Measurements from ENCODE around the gene SLC7A6OS.
A peak's percentile ranks its signal among the peaks of the same experiment; 100 is the strongest.

The SLC7A6OS gene

DNA sequence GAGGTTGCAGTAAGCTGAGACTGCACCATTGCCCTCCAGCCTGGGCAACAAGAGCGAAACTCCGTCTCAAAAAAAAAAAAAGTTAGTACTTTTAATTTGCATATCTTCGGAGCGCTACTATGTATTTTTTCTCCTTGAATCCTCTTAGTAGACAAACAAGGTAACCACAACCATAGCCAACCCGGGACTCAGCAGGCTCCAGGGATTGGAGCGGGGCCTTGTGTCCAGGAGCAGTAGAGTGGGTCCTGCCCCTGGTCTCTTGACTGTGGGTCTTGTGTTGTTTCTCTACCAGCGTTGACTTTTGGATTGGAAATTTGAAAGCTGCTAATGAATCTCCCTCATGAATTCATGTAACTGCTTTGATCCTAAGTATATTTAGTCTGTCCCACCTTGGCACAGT lies 32.4 kb upstream of the SLC7A6OS start:
- no peak for DNase-seq

GRCh38 chr16:68342620-68343019 lies 31.9 kb upstream of the SLC7A6OS start:
- no peak for DNase-seq

DNA sequence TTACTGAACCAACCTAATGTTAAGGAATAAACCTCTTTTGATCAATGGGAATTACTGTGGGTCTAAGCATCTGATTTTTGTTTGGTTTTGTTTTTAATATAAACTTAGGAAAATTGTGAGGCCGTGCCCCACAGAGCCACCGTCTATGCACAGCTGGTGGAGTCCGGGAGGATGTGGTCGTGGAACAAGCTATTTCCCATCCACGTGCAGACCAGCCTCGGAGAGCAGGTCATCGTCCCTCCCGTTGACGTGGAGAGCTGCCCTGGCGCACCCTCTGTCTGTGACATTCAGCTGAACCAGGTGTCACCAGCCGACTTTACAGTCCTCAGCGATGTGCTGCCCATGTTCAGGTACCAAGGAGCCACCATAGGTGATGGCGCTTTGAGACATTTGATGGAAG lies 28.5 kb upstream of the SLC7A6OS start:
- DNase-seq = no peak

DNA sequence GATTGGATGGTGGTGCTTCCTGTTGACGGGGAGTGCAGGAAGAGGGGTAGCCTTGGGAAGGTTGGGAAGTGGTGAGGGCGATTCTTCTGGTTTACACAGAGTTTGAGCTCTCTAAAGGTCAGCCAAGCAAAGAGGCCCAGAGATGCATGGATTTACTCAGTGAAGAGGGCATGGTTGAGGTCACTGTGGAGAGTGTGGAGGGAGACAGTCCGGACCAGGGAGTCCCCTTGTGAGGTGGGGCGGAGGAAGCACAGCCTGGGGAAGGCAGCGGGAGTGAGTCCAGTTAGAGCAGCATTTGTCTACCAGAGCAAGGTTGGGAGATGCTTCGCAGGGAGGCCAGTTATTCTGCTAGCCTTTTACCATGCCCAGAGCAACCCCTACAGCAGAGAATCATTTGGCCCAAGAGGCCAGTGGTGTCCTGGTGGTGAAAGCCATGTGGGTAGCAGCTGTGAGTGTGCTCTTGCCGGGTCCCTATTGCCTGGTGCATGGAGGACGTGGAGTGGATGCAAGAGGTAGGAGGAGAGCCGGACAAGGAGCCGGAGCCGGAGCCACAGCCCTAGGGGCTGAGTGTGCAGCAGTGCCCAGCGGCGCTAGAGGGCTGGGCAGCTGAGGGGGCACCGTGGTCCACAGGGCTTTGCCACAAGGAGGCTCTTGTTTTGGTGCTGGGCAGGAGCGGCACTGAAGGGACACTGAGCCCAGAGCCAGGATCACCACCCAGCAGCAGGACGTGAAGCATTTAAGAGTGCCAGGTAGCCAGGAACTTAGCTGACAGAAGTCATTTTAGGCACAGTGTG lies 27.8 kb upstream of the SLC7A6OS start:
- no peak for DNase-seq

DNA sequence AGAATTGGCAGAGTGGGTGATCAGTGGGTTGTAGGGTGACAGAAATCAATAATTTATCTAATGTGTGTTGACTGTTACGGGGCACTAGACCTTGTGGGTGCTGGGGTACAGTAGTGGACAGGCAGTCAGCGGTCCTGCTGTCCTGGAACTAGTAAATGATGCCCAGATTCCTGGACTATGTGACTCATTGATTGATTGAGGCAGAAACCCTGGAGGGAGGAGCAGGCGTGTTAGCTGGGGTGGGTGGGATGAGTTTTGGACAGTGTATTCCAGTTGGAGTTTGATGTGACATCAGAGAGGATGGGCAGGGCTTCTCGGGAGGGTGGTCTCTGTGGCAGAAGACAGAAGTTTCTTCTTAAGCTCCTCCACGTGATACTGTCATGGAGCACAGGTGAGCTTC lies 24.4 kb upstream of the SLC7A6OS start:
- peak; percentile 19 for DNase-seq

- DNase-seq = no peak
Observed at GRCh38 chr16:68332411-68333121, 21.8 kb upstream of the SLC7A6OS start.

- no peak for DNase-seq
Observed at GRCh38 chr16:68331879-68332410, 21.2 kb upstream of the SLC7A6OS start.

- DNase-seq = no peak
Observed at GRCh38 chr16:68328860-68329390, 18.2 kb upstream of the SLC7A6OS start.

- DNase-seq = peak; percentile 78
Observed at GRCh38 chr16:68328151-68328859, 17.6 kb upstream of the SLC7A6OS start.

DNA sequence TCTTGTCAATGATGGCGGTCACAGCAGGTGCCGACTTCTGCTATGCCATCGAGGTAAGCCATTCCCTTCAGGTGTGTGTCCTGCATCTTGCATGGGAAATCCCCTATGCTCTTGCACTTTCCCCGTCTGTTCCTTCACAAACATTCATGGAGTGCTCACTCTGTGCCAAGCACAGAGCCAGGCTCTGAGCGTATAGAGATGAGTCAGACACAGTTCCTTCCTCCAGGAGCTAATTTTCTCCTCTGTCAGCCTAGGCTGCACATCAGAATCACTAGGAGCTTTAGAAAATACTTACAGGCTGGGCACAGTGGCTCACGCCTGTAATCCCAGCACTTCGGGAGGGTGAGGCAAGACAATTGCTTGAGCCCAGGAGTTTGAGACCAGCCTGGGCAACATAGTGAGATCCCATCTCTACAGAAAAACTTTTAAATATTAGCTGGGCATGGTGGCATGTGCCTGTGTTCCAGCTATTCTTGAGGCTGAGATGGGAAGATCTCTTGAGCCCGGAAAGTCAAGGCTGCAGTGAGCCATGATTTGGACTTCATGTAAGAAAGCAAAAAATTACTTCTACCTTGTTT lies 14.1 kb upstream of the SLC7A6OS start:
- no peak for DNase-seq

GRCh38 chr16:68324336-68324735 lies 13.6 kb upstream of the SLC7A6OS start:
- DNase-seq = no peak

- no peak for DNase-seq
Observed at GRCh38 chr16:68319185-68319908, 8.6 kb upstream of the SLC7A6OS start.

GRCh38 chr16:68313116-68313515 lies 2.4 kb upstream of the SLC7A6OS start:
- no peak for DNase-seq

GRCh38 chr16:68310437-68310773 lies 341 bp downstream of the SLC7A6OS start:
- DNase-seq = no peak

- no peak for DNase-seq
Observed at GRCh38 chr16:68309799-68310198, 947 bp downstream of the SLC7A6OS start.

- DNase-seq = no peak
Observed at GRCh38 chr16:68306633-68307032, 4.1 kb downstream of the SLC7A6OS start.

- DNase-seq = no peak
Observed at GRCh38 chr16:68300734-68301459, 9.8 kb downstream of the SLC7A6OS start.

GRCh38 chr16:68299571-68300453 lies 10.9 kb downstream of the SLC7A6OS start:
- no peak for DNase-seq

DNA sequence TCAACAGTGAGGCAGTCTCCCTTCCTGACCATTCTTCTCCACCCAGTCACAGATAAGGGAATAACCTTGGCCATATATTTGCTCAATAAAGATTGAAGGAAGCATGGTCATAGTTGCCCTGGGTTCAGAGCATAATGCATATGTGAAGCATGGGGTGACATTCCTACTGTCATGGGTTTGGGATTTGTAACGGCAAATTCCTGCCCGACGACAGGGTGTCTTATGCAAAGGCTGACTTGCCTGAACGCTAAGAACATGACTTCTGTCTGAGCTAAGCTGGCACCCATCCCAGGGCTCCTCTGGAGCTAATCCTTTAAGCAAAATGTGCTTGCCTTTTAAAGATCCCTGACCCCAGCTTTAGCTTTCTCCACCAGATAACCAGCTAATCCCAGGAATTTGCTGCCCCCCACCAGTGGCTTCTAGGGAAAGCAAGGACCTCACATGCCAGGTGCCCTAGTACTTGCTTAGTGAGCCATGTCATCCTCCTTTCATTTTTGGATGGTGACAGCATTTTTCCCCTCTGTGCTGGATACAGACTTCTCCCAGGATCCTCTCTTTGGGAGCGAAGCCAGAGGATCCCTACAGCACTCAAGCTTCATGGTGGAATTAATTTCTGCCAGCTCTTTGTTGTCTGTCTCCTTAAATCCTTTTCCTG lies 11.7 kb downstream of the SLC7A6OS start:
- DNase-seq = peak; percentile 81

GRCh38 chr16:68298312-68298711 lies 12.4 kb downstream of the SLC7A6OS start:
- no peak for DNase-seq

Data from fibroblast of skin of right biceps (primary cell).